Nephron progenitor cell (in vitro differentiated cells): ENCODE results near the gene RBM14.

Experiments
- DNase-seq: peaks from one replicate; pipeline ENCODE4 v3.0.0; 2021
- H3K27ac Mint-ChIP-seq: 2 replicates; pipeline ENCODE4 v1.8.0; 2021; ENCODE audit warnings: mild to moderate bottlenecking, moderate library complexity, mixed read lengths
- H3K27me3 Mint-ChIP-seq: 2 replicates; pipeline ENCODE4 v1.8.0; 2021; ENCODE audit warnings: mild to moderate bottlenecking, low read depth, mixed read lengths; ENCODE audit not compliant: poor library complexity
- H3K36me3 Mint-ChIP-seq: 2 replicates; pipeline ENCODE4 v1.8.0; 2021; ENCODE audit warnings: low read depth, mixed read lengths
- H3K4me1 Mint-ChIP-seq: 2 replicates; pipeline ENCODE4 v1.8.0; 2021; ENCODE audit warnings: mixed read lengths
- H3K4me3 Mint-ChIP-seq: 2 replicates; pipeline ENCODE4 v1.8.0; 2021; ENCODE audit warnings: mild to moderate bottlenecking, moderate library complexity, mixed read lengths
- H3K9me3 Mint-ChIP-seq: 2 replicates; pipeline ENCODE4 v1.8.0; 2021; ENCODE audit warnings: mild to moderate bottlenecking, moderate library complexity, mixed read lengths
- CTCF ChIP-seq: fragments of 200-600 bp; sonication (generic); IDR thresholded peaks from 2 replicates; pipeline ENCODE4 v1.5.0; 2021; ENCODE audit warnings: antibody characterized with exemption

Gene RBM14

GRCh38 chr11:66616379-66617154, at the start of gene RBM14:
Gene RBM14, plus strand, starts transcription at chr11:66616630. Its CDS starts 91 bp downstream, at chr11:66616721.
- Mint-ChIP-seq H3K4me1 (peaks cover 43% of the 10 kb centered on the region), H3K4me3 (peak within 1 kb of the TSS; percentile 96), H3K27me3 (peaks cover 8% of the 10 kb centered on the region), H3K27ac (peak within 1 kb of the TSS; percentile 100), H3K36me3 (peaks cover 35% of the 10 kb centered on the region), H3K9me3 (no peaks in the 10 kb centered on the region)
- DNase-seq, result peak; percentile 97
- no peak for TF ChIP-seq CTCF

- no peak for TF ChIP-seq CTCF
- no peaks in the 10 kb centered on the region for H3K36me3 Mint-ChIP-seq
- no peak overlapping the region for H3K4me3 Mint-ChIP-seq
- H3K4me1 Mint-ChIP-seq, result peaks cover 22% of the 10 kb centered on the region
- no peaks in the 10 kb centered on the region for H3K9me3 Mint-ChIP-seq
- no peak overlapping the region for H3K27ac Mint-ChIP-seq
- no peak for DNase-seq
- H3K27me3 Mint-ChIP-seq, result peaks cover 8% of the 10 kb centered on the region
These were observed 48.7 kb upstream of the RBM14 start for GRCh38 chr11:66567787-66568123.

GRCh38 chr11:66568124-66568916, 48.1 kb upstream of the RBM14 start, which contains the start of gene CTSF:
Gene CTSF, minus strand, starts transcription at chr11:66568606. Its CDS starts 120 bp downstream, at chr11:66568486.
- Mint-ChIP-seq H3K36me3 (no peaks in the 10 kb centered on the region), H3K27ac (no peak within 1 kb of the TSS), H3K27me3 (peaks cover 8% of the 10 kb centered on the region), H3K9me3 (peaks cover under 1% of the 10 kb centered on the region), H3K4me1 (peaks cover 22% of the 10 kb centered on the region), H3K4me3 (no peak within 1 kb of the TSS)
- no peak for TF ChIP-seq CTCF
- DNase-seq, result no peak

- H3K27me3 Mint-ChIP-seq, result peaks cover 13% of the 10 kb centered on the region
- TF ChIP-seq CTCF, result no peak
- H3K4me1 Mint-ChIP-seq, result peaks cover 22% of the 10 kb centered on the region
- no peak overlapping the region for H3K27ac Mint-ChIP-seq
- DNase-seq, result no peak
- H3K9me3 Mint-ChIP-seq, result peaks cover 8% of the 10 kb centered on the region
- H3K4me3 Mint-ChIP-seq, result no peak overlapping the region
- H3K36me3 Mint-ChIP-seq, result peaks cover 5% of the 10 kb centered on the region
These were observed 47.4 kb upstream of the RBM14 start for GRCh38 chr11:66569076-66569475.

GRCh38 chr11:66570079-66570849, 46.2 kb upstream of the RBM14 start:
- Mint-ChIP-seq H3K27me3 (peaks cover 16% of the 10 kb centered on the region), H3K4me3 (no peak overlapping the region), H3K9me3 (peaks cover 20% of the 10 kb centered on the region), H3K4me1 (peaks cover 20% of the 10 kb centered on the region), H3K27ac (peak overlapping the region; percentile 36), H3K36me3 (peaks cover 10% of the 10 kb centered on the region)
- DNase-seq, result no peak
- TF ChIP-seq CTCF, result no peak
